Effector memory CD8-positive, alpha-beta T cell (primary cell): ENCODE results near the gene LRP10.
"Not testable (repeated sequence)": the region's sequence is repeated elsewhere in the genome, so short reads cannot be mapped to it uniquely, and the experiment has no call there.

Experiments used
- ATAC-seq: fragments of 150-1000 bp; cut with Tn5 transposase; replicated peaks from 2 replicates; pipeline ENCODE4 v1.10.0; 2021; ENCODE audit warnings: mild to moderate bottlenecking, moderate library complexity
- DNase-seq, 3 experiments: peaks; one replicate each; pipeline ENCODE4 v3.0.0; 2021
- H3K27ac Mint-ChIP-seq, 2 donors: one replicate each; pipeline ENCODE4 v1.8.0; 2022; ENCODE audit warnings: mild to moderate bottlenecking in 2 of 2, mixed read lengths in 2 of 2, moderate library complexity in 2 of 2
- H3K27me3 Mint-ChIP-seq, 2 donors: one replicate each; pipeline ENCODE4 v1.8.0; 2022; ENCODE audit warnings: mixed read lengths in 2 of 2
- H3K36me3 Mint-ChIP-seq: one replicate; pipeline ENCODE4 v1.8.0; 2022; ENCODE audit warnings: mild to moderate bottlenecking, moderate library complexity, mixed read lengths; ENCODE audit not compliant: insufficient read depth
- H3K4me1 Mint-ChIP-seq, 2 donors: one replicate each; pipeline ENCODE4 v1.8.0; 2022; ENCODE audit warnings: low read depth in 2 of 2, mixed read lengths in 2 of 2
- H3K4me3 Mint-ChIP-seq, 2 donors: one replicate each; pipeline ENCODE4 v1.8.0; 2022; ENCODE audit warnings: mild to moderate bottlenecking in 2 of 2, mixed read lengths in 2 of 2, moderate library complexity in 2 of 2
- H3K9me3 Mint-ChIP-seq, 2 donors: one replicate each; pipeline ENCODE4 v1.8.0; 2022; ENCODE audit warnings: mixed read lengths in 2 of 2

The LRP10 gene

DNA sequence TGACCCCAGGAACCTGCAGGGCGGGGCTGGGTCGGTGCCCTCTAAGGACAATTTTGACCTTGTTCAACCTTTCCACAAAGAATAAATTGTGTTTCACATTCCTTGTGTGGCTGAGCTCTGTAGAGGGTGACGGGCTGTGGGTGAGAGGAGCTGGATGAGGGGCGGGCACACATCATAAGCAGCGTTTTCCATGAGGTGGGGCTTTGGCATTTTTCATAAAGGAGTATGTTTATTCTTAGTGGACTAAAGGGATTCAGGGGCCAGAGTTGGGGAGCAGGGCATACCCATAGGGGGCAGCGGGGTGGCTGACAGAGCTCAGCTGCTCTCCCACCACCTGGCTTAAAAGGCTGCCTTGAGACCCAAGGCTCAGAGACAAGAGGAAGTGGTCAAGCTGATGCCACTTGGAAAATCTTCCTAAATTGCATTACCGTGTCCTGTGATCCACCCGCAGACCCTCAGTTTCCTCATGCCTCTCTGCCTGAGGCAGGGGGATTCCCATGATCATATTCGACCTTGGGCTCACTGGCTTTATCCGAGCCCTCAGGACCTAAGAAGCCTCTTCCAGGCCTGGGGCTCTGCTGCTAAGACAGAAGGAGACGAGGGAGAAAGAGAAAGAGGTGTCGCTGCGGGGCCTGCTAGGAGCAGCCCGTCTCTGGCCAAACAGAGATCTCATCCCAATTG, 23.7 kb upstream of the LRP10 start:
- H3K9me3 Mint-ChIP-seq, result no peaks in the 10 kb centered on the region
- H3K27me3 Mint-ChIP-seq, result peaks cover 43 to 71% of the 10 kb centered on the region in 2 donors

DNA sequence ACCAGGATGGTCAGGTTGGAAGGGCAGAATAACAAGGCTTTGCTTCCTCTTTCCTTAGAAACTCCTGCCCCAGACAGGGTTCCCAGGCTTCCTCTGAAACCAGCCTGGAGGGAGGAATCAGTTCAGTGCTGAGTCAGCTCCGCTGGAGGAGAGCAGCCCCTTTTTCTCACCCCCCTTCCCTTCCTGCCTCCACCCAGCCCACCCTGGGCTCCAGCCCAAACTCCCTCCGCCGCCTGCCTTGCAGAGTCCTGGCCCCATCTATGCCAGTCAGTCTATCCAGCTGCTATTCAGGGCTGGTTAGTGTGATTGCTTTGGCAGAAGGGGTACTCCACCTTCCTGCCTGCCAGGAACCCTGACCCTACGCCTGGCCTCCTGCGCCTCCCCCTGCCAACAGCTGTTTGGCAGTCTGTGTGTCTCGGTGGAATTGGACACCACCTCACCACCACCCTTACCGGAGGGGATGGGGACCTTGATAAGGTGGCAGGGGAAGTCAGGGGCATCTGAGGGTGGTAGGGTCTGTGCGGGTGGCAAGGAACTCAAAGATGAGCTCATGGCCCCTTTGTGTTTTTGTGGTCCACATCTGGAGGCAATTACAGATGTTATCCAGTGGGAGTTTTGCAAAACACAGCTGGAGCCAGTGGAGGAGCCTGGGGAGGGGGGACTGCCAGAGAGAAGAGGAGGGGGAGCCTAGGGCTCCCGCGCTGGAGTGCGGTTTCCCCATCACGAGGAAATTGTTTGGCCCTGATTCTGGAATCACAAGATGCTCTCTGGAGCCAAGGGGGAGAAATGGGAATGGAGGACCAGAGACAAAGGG, 23.0 kb upstream of the LRP10 start:
- H3K27me3 Mint-ChIP-seq, result peaks cover 38 to 63% of the 10 kb centered on the region in 2 donors
- H3K36me3 Mint-ChIP-seq, result peaks cover under 1% of the 10 kb centered on the region
- no peak for ATAC-seq
- DNase-seq, result no peak
- no peak overlapping the region for H3K27ac Mint-ChIP-seq
- no peak overlapping the region for H3K4me3 Mint-ChIP-seq
- H3K4me1 Mint-ChIP-seq, result peaks cover 6 to 7% of the 10 kb centered on the region in 2 donors
- no peaks in the 10 kb centered on the region for H3K9me3 Mint-ChIP-seq

More for the DNA sequence above, 23.7 kb upstream of the LRP10 start:
- Mint-ChIP-seq H3K36me3 (no peaks in the 10 kb centered on the region), H3K27ac (no peak overlapping the region), H3K4me3 (no peak overlapping the region), H3K4me1 (peaks cover under 1 to 1% of the 10 kb centered on the region in 2 donors)
- DNase-seq (no peak), ATAC-seq (no peak)

DNA sequence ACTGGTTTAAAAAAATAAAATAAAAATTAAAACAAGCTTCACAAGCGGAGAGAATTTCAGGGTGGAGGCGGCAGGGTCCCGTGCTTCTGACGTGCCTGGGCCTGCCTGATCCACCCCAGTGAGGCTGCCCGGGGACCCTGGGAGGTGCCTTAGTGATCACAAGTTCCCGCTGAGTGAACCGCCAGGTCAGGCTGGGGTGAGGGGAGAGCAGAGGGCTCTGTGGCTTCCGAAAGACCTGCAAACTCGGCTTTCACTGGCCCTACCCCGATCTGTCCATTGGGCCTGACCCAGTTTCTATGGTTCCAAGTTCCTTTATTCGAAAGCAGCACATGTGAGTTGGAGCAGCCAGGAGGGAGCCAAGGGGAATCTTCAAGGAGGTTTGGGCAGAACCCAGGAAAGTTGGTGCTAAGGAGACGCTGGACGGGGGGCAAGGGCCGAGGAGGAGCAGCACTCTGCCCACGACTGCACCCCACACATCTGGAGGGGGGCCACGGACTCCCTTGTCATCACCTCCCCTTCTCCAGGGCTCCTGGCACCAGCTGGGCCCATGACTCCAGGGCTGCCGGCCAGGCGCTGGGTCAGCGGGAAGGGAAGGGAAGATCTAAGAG, 22.2 kb upstream of the LRP10 start:
- ATAC-seq, result no peak
- Mint-ChIP-seq H3K27me3 (peaks cover 37 to 56% of the 10 kb centered on the region in 2 donors), H3K9me3 (no peaks in the 10 kb centered on the region), H3K36me3 (peaks cover 2% of the 10 kb centered on the region), H3K4me1 (peaks cover 6 to 7% of the 10 kb centered on the region in 2 donors), H3K4me3 (no peak overlapping the region), H3K27ac (no peak overlapping the region)
- DNase-seq, result no peak

DNA sequence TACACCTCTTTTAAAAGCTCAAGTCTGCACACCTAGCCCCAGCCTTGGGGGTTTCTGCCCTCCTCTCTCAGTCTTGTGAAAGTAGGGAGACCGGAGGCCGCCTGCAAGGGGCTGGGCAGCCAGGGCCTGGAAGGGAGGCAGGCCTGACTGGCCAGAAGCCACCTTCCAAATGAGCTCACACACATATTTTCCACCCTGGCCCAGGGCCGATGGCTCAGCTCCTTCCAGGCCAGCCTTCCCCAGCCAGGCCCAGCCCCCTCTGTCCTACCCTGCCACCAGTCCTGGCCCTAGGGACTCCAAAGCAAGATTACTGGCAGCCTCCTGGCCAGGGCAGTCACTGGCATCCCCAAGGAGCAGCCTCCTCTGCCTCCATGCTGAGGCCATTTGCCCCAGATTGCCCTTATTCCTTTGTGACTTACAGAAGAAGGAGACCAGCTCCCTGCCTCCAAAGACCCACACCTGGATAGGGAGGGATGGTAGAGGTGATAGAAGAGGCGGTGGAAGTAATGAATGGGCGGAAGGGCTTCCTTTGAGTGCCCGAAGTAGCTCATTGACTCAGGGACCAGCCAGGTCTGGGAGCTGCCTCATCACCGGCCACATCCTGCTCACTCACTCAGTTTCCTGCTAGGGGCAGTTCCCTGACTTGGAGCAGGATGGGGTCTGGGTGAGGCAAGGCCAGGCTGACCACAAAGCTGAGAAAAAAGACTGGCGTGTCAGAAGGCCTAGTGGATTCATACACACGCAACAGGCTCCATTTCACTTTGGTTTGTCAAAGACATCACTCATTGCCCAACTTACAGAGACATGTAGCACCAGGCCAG, 20.4 kb upstream of the LRP10 start:
- Mint-ChIP-seq H3K4me3 (no peak overlapping the region), H3K4me1 (peaks cover 6 to 7% of the 10 kb centered on the region in 2 donors), H3K27ac (no peak overlapping the region), H3K9me3 (no peaks in the 10 kb centered on the region), H3K36me3 (peaks cover 6% of the 10 kb centered on the region), H3K27me3 (peaks cover 29 to 53% of the 10 kb centered on the region in 2 donors)
- ATAC-seq (no peak), DNase-seq (no peak)

DNA sequence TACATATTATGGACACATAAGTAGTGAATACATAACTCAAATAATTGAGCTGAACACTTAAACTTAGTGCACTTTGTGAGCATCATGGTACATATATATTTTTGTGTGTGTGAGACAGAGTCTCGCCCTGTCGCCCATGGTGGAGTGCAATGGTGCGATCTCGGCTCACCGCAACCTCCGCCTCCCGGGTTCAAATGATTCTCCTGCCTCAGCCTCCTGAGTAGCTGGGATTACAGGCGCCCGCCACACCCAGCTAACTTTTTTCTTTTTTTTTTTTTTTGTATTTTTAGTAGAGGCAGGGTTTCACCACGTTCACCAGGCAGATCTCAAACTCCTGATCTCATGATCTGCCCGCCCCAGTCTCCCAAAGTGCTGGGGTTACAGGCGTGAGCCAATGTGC, 19.4 kb upstream of the LRP10 start:
- H3K4me3 Mint-ChIP-seq, H3K4me1 Mint-ChIP-seq, ATAC-seq, H3K27ac Mint-ChIP-seq, DNase-seq, H3K36me3 Mint-ChIP-seq, H3K9me3 Mint-ChIP-seq: not testable (repeated sequence)
- H3K27me3 Mint-ChIP-seq, result peaks cover 26 to 49% of the 10 kb centered on the region in 2 donors

DNA sequence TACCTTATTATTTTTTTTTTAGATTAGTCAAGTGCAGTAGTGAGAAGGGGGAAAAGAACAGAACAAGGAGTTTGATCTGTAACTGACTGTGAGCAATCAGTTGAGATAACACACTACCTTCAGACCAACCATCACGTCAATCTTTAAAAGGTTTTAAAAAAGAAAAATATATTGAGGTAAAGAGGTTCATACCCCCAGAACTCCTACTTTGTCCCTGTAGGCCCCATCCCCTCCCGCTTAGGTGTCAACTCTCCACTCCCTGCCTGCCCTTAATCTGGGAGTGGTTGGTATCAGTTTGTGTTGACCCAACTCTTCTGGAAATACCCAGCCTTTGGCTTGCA, 19.0 kb upstream of the LRP10 start:
- DNase-seq, result no peak
- no peak for ATAC-seq
- peaks cover 23 to 45% of the 10 kb centered on the region in 2 donors for H3K27me3 Mint-ChIP-seq
- peak overlapping the region in 1 of 2 donors; percentile 68 for H3K27ac Mint-ChIP-seq
- H3K4me1 Mint-ChIP-seq, result peaks cover 6 to 7% of the 10 kb centered on the region in 2 donors
- no peak overlapping the region for H3K4me3 Mint-ChIP-seq
- peaks cover 6% of the 10 kb centered on the region for H3K36me3 Mint-ChIP-seq
- H3K9me3 Mint-ChIP-seq, result no peaks in the 10 kb centered on the region

DNA sequence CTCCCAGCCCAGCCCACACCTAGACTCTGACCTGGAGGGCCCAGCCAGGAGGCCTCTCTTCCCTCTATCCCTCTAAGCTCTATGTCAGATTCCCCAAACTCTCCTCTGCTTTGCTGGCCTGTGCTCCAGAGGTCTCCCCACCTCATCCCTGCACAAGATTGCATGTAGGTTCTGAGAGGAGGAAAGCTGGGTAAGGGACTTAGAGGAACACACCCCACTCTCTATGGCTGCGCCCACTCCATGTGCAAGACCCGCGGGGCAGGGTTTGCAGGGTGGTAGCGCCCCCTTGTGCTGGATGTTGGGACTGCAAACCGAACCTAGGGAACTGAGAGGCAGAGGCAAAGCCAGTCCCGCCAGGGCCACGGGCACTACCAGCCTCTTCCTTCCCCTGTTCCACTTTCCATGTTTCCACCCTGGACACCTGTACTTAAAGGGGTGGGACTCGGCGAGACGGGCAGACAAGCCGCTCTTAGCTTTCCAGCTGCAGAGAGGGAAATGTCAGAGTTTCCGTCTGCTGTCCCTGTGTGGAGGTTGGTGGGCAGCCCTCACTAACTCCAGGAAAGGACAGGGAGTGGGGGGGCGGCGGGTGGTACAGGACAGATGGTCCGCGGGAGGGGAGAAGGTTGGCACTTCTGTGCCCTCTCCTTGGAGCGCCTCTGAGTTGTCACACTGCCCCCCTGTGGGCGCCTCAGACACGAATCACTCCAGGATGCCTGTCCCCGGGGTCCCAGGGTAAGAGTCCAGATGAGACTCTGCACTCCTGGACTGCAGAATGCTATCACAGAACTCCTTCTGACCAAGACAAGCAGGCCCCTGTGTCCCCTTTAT, 18.4 kb upstream of the LRP10 start:
- Mint-ChIP-seq H3K27ac (peak overlapping the region in 1 of 2 donors; percentile 68), H3K4me3 (peak overlapping the region; percentile 80 to 84), H3K36me3 (peaks cover 11% of the 10 kb centered on the region), H3K27me3 (peaks cover 19 to 39% of the 10 kb centered on the region in 2 donors), H3K9me3 (no peaks in the 10 kb centered on the region), H3K4me1 (peaks cover 9 to 10% of the 10 kb centered on the region in 2 donors)
- DNase-seq, result peak; percentile 91 to 93 (median 93)
- ATAC-seq, result peak; percentile 92

DNA sequence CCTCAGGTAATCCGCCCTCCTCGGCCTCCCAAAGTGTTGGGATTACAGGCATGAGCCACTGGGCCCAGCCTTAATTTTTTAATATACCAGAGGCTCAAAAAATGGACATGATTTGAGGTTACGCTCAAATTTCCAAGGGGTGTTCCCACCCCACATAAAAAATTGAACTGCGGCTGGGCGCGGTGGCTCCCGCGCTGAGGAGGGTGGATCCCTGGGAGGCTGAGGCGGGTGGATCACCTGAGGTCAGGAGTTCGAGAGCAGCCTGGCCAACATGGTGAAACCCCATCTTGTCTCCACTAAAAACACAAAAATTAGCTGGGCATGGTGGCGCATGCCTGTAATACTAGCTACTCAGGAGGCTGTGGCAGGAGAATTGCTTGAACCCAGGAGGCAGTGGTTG, 17.2 kb upstream of the LRP10 start:
- H3K9me3 Mint-ChIP-seq, DNase-seq, H3K4me3 Mint-ChIP-seq, ATAC-seq, H3K27ac Mint-ChIP-seq: not testable (repeated sequence)
- Mint-ChIP-seq H3K36me3 (peaks cover 18% of the 10 kb centered on the region), H3K27me3 (peaks cover 10 to 28% of the 10 kb centered on the region in 2 donors), H3K4me1 (peaks cover 15 to 17% of the 10 kb centered on the region in 2 donors)

DNA sequence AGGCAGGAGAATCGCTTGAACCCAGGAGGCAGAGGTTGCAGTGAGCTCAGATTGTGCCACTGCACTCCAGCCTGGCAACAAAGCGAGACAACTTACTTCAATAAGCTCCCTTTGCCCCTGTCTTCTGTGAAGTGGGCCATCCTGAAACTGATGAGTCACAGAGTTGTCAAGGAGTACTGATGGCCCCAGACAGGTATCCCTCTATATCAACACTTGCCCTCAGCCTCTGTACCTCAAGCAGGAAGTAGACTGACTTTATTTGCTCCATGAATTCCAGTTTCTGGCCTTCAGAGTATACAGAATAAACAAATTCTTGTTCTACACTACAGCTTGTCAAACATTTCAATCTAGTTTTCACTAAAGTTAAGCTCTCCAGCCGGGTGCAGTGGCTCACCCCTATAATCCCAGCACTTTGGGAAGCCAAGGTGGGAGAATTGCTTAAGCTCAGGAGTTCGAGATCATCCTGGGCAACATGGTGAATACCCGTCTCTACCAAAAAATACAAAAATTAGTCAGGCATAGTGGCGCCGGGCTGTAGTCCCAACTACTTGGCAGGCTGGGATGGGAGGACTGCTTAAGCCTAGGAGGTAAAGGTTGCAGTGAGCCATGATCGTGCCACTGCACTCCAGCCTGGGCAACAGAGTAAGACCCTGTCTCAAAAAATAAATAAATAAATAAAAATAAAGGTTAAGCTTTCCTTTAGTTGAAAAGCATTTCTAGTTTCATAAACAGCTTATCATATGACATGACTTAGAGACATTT, 16.4 kb upstream of the LRP10 start:
- no peak overlapping the region for H3K27ac Mint-ChIP-seq
- H3K27me3 Mint-ChIP-seq, result peaks cover 10 to 22% of the 10 kb centered on the region in 2 donors

DNA sequence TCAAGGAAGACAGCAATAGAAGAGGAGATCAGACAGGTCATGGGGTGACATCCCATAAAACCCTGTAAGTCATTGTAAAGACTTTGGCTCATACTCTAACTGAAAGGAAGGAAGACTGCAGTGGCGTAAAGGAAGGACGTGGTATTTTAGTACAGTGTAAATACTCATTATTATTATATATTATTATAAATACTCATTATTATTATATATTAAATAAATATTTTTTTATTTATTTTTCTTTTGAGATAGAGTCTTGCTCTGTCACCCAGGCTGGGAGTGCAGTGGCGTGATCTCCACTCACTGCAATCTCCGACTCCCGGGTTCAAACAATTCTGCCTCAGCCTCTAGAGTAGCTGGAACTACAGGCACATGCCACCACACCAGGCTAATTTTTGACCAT, 15.1 kb upstream of the LRP10 start:
- H3K27me3 Mint-ChIP-seq, result peaks cover 13 to 30% of the 10 kb centered on the region in 2 donors
- H3K36me3 Mint-ChIP-seq, result peaks cover 24% of the 10 kb centered on the region
- DNase-seq, result no peak
- H3K9me3 Mint-ChIP-seq, result no peaks in the 10 kb centered on the region
- H3K27ac Mint-ChIP-seq, result no peak overlapping the region
- H3K4me3 Mint-ChIP-seq, result no peak overlapping the region
- no peak for ATAC-seq
- H3K4me1 Mint-ChIP-seq, result peaks cover 15 to 17% of the 10 kb centered on the region in 2 donors

More for the DNA sequence above, 16.4 kb upstream of the LRP10 start:
- Mint-ChIP-seq H3K4me3 (no peak overlapping the region), H3K9me3 (no peaks in the 10 kb centered on the region), H3K4me1 (peaks cover 15 to 17% of the 10 kb centered on the region in 2 donors), H3K36me3 (peaks cover 18% of the 10 kb centered on the region)
- ATAC-seq (no peak), DNase-seq (no peak)

DNA sequence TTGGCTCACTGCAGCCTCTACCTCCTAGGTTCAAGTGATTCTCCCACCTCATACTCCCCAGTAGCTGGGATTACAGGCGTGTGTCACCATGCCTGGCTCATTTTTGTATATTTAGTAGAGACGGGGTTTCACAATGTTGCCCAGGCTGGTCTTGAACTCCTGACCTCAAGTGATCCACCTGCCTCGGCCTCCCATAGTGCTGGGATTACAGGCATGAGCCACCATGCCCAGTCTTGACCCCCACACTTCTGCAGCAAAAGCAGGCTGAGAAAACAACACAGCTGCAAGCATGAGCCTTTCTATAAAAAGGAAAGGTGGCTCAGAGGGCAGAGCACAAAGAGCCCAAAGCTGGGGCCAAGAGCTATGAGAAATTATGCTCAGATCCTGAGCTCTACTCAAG, 11.2 kb upstream of the LRP10 start:
- H3K9me3 Mint-ChIP-seq, DNase-seq, ATAC-seq, H3K27ac Mint-ChIP-seq, H3K4me3 Mint-ChIP-seq: not testable (repeated sequence)
- Mint-ChIP-seq H3K27me3 (peaks cover 20 to 31% of the 10 kb centered on the region in 2 donors), H3K4me1 (peaks cover 11 to 12% of the 10 kb centered on the region in 2 donors), H3K36me3 (peaks cover 21% of the 10 kb centered on the region)

DNA sequence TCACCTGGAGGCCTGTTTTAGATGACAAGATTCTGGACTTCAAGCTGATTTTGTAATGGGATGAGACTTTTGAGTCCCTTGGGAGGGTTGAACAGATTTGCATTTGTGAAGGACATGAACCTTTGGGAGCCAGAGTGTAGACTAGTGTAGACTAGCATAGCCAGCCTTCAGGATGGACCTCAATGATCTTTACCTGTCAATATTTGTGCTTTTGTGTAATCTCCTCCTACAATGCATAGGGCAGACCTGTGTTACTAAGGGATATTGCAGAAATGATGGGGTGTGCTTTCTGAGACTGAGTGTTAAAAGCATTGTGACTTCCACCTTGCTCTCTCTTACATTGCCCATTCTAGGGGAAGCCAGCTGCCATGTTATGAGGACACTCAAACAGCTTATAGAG, 9.9 kb upstream of the LRP10 start:
- peaks cover 11 to 14% of the 10 kb centered on the region in 2 donors for H3K4me1 Mint-ChIP-seq
- H3K4me3 Mint-ChIP-seq, result no peak overlapping the region
- no peak overlapping the region for H3K27ac Mint-ChIP-seq
- H3K9me3 Mint-ChIP-seq, result no peaks in the 10 kb centered on the region
- H3K27me3 Mint-ChIP-seq, result peaks cover 10 to 18% of the 10 kb centered on the region in 2 donors
- no peak for DNase-seq
- ATAC-seq, result no peak
- H3K36me3 Mint-ChIP-seq, result peaks cover 20% of the 10 kb centered on the region
